ENCODE results near the gene PXMP2. TPM values are rescaled to one million over a fixed set of nuclear protein-coding genes. Genes with fewer than 3 reads are reported as not detected.

Gene PXMP2
- total RNA-seq, 4 donors from 2014 or later: 62.1 to 181 (median 128) TPM

GRCh38 chr12:132731574-132731973 is 44.2 kb downstream of the PXMP2 start:
- intact Hi-C loops (cut with DNase I; ENCODE audit: low total_unique reads): no loop called here
- no peaks in the 10 kb centered on the region for H3K27me3 ChIP-seq
- in situ Hi-C loops (cut with MboI; ENCODE audit: low pct_ligation_motif_present in 1 of 4, low pct_unique_long_range_greater_than_20kb in 1 of 4, low sequenced_read_pairs in 3 of 4): no loop called here
- WGBS, 2 donors (ENCODE audit: low coverage in 1 of 2): 82 to 88% methylated on average over 10 to 17 of the region's 17 CpGs
- no peak overlapping the region for H3K27ac ChIP-seq
- H3K4me3 ChIP-seq: no peak overlapping the region
- no peak for DNase-seq
- H3K9me3 ChIP-seq: no peaks in the 10 kb centered on the region
- no peaks in the 10 kb centered on the region for H3K4me1 ChIP-seq
- TF ChIP-seq POLR2A (IDR thresholded peaks at IDR 0.05) (no peak), POLR2AphosphoS5 (IDR thresholded peaks at IDR 0.05) (no peak), EP300 (IDR thresholded peaks at IDR 0.05; ENCODE audit: low read depth) (no peak), CTCF (IDR thresholded peaks at IDR 0.05) (no peak)
- H3K36me3 ChIP-seq: peaks cover 0 to 81% (median 41%) of the 10 kb centered on the region in 4 donors

- Histone ChIP-seq H3K27ac (no peak overlapping the region), H3K36me3 (peaks cover 0 to 81% (median 34%) of the 10 kb centered on the region in 4 donors), H3K27me3 (no peaks in the 10 kb centered on the region), H3K4me1 (no peaks in the 10 kb centered on the region), H3K9me3 (no peaks in the 10 kb centered on the region), H3K4me3 (no peak overlapping the region)
- in situ Hi-C loops (cut with MboI; ENCODE audit: low pct_ligation_motif_present in 1 of 4, low pct_unique_long_range_greater_than_20kb in 1 of 4, low sequenced_read_pairs in 3 of 4): no loop called here
- intact Hi-C loops (cut with DNase I; ENCODE audit: low total_unique reads): no loop called here
- DNase-seq: no peak
- TF ChIP-seq EP300 (IDR thresholded peaks at IDR 0.05; ENCODE audit: low read depth) (no peak), CTCF (IDR thresholded peaks at IDR 0.05) (no peak), POLR2AphosphoS5 (IDR thresholded peaks at IDR 0.05) (no peak), POLR2A (IDR thresholded peaks at IDR 0.05) (no peak)
- 79 to 87% methylated on average over 3 to 10 of the region's 10 CpGs for WGBS, 2 donors (ENCODE audit: low coverage in 1 of 2)
Measured at GRCh38 chr12:132734206-132734605, 46.8 kb downstream of the PXMP2 start.

- TF ChIP-seq POLR2A (IDR thresholded peaks at IDR 0.05) (no peak), CTCF (IDR thresholded peaks at IDR 0.05) (no peak), EP300 (IDR thresholded peaks at IDR 0.05; ENCODE audit: low read depth) (no peak), POLR2AphosphoS5 (IDR thresholded peaks at IDR 0.05) (no peak)
- 93 to 100% methylated on average over 1 to 20 of the region's 20 CpGs for WGBS, 2 donors (ENCODE audit: low coverage in 1 of 2)
- H3K36me3 ChIP-seq: peaks cover 0 to 85% (median 40%) of the 10 kb centered on the region in 4 donors
- no peaks in the 10 kb centered on the region for H3K9me3 ChIP-seq
- no peak overlapping the region for H3K4me3 ChIP-seq
- DNase-seq: no peak
- intact Hi-C loops (cut with DNase I; ENCODE audit: low total_unique reads): no loop called here
- in situ Hi-C loops (cut with MboI; ENCODE audit: low pct_ligation_motif_present in 1 of 4, low pct_unique_long_range_greater_than_20kb in 1 of 4, low sequenced_read_pairs in 3 of 4): no loop called here
- H3K27ac ChIP-seq: no peak overlapping the region
- no peaks in the 10 kb centered on the region for H3K4me1 ChIP-seq
- no peaks in the 10 kb centered on the region for H3K27me3 ChIP-seq
Measured at GRCh38 chr12:132735496-132735895, 48.1 kb downstream of the PXMP2 start.

GRCh38 chr12:132736378-132736777 is 49.0 kb downstream of the PXMP2 start:
- WGBS, 2 donors (ENCODE audit: low coverage in 1 of 2): 93 to 100% methylated on average over 1 to 12 of the region's 12 CpGs
- no peak for TF ChIP-seq EP300 (IDR thresholded peaks at IDR 0.05; ENCODE audit: low read depth)
- no peak for TF ChIP-seq CTCF (IDR thresholded peaks at IDR 0.05)
- TF ChIP-seq POLR2AphosphoS5 (IDR thresholded peaks at IDR 0.05): no peak
- no peak for TF ChIP-seq POLR2A (IDR thresholded peaks at IDR 0.05)
- H3K36me3 ChIP-seq: peaks cover 0 to 87% (median 41%) of the 10 kb centered on the region in 4 donors

More at GRCh38 chr12:132736378-132736777, 49.0 kb downstream of the PXMP2 start:
- Histone ChIP-seq H3K4me3 (no peak overlapping the region), H3K9me3 (no peaks in the 10 kb centered on the region), H3K27ac (no peak overlapping the region), H3K27me3 (no peaks in the 10 kb centered on the region), H3K4me1 (no peaks in the 10 kb centered on the region)
- intact Hi-C loops (cut with DNase I; ENCODE audit: low total_unique reads) (no loop called here), in situ Hi-C loops (cut with MboI; ENCODE audit: low pct_ligation_motif_present in 1 of 4, low pct_unique_long_range_greater_than_20kb in 1 of 4, low sequenced_read_pairs in 3 of 4) (no loop called here)
- no peak for DNase-seq
